ENCODE results near the gene ACTL7A.
"Not testable (repeated sequence)": the region's sequence is repeated elsewhere in the genome, so short reads cannot be mapped to it uniquely, and the experiment has no call there.

ACTL7A gene

GRCh38 chr9:108877524-108877923, 15.5 kb downstream of the ACTL7A start:
- no peak for DNase-seq (ENCODE audit: low spot score)

GRCh38 chr9:108880738-108881316, 18.8 kb downstream of the ACTL7A start:
- no peak for DNase-seq (ENCODE audit: low spot score)

- no peak for DNase-seq (ENCODE audit: low spot score)
These were observed 20.2 kb downstream of the ACTL7A start for GRCh38 chr9:108882052-108882888.

- DNase-seq (ENCODE audit: low spot score), result no peak
These were observed 21.0 kb downstream of the ACTL7A start for GRCh38 chr9:108883085-108883484.

GRCh38 chr9:108884701-108885100, 22.6 kb downstream of the ACTL7A start:
- DNase-seq (ENCODE audit: low spot score), result no peak

GRCh38 chr9:108885643-108886348, 23.7 kb downstream of the ACTL7A start:
- DNase-seq (ENCODE audit: low spot score), result peak; percentile 88

- not testable (repeated sequence) for DNase-seq (ENCODE audit: low spot score)
These were observed 24.7 kb downstream of the ACTL7A start for GRCh38 chr9:108886594-108887271.

- peak; percentile 40 for DNase-seq (ENCODE audit: low spot score)
These were observed 27.6 kb downstream of the ACTL7A start for GRCh38 chr9:108889649-108890067.

GRCh38 chr9:108894225-108894997, 32.3 kb downstream of the ACTL7A start:
- peak; percentile 46 for DNase-seq (ENCODE audit: low spot score)

GRCh38 chr9:108897324-108898096, 35.4 kb downstream of the ACTL7A start:
- no peak for DNase-seq (ENCODE audit: low spot score)

GRCh38 chr9:108899023-108899695, 37.1 kb downstream of the ACTL7A start:
- not testable (repeated sequence) for DNase-seq (ENCODE audit: low spot score)

GRCh38 chr9:108900176-108900575, 38.1 kb downstream of the ACTL7A start:
- DNase-seq (ENCODE audit: low spot score), result no peak

- DNase-seq (ENCODE audit: low spot score), result no peak
These were observed 41.5 kb downstream of the ACTL7A start for GRCh38 chr9:108903420-108904103.

GRCh38 chr9:108904161-108904560, 42.1 kb downstream of the ACTL7A start:
- no peak for DNase-seq (ENCODE audit: low spot score)

GRCh38 chr9:108905494-108905893, 43.4 kb downstream of the ACTL7A start:
- no peak for DNase-seq (ENCODE audit: low spot score)

GRCh38 chr9:108910402-108910801, 48.3 kb downstream of the ACTL7A start:
- no peak for DNase-seq (ENCODE audit: low spot score)

GRCh38 chr9:108910914-108911313, 48.8 kb downstream of the ACTL7A start:
- DNase-seq (ENCODE audit: low spot score), result no peak

GRCh38 chr9:108911820-108912219, 49.8 kb downstream of the ACTL7A start:
- DNase-seq (ENCODE audit: low spot score), result no peak
